Liver (tissue), 9 donors: ENCODE data around the gene SLC39A3. TPM values are rescaled to one million over a fixed set of nuclear protein-coding genes. Genes with fewer than 3 reads are reported as not detected.

Source experiments
- DNase-seq: peaks from one replicate; pipeline ENCODE4 v3.0.0-alpha.2; 2017; ENCODE audit warnings: low spot score
- H3K27ac ChIP-seq, 2 donors: one replicate each; pipeline ENCODE4 v1.7.0; 2013; ENCODE audit warnings: inconsistent platforms in 2 of 2, low read length in 2 of 2, control low read depth in 1 of 2, low read depth in 1 of 2, mild to moderate bottlenecking in 1 of 2
- H3K27me3 ChIP-seq, 4 donors: one replicate each; pipeline versions ENCODE4 v1.6.1 to v1.7.0; 2013; ENCODE audit warnings: low read length in 3 of 4, inconsistent platforms in 1 of 4, mild to moderate bottlenecking in 1 of 4, moderate library complexity in 1 of 4; ENCODE audit not compliant: control insufficient read depth in 4 of 4, insufficient read depth in 4 of 4
- H3K36me3 ChIP-seq, 4 donors: one replicate each; pipeline versions ENCODE4 v1.6.1 to v1.7.0; 2013; ENCODE audit warnings: low read length in 3 of 4, mild to moderate bottlenecking in 3 of 4, low read depth in 1 of 4, moderate library complexity in 1 of 4; ENCODE audit not compliant: control insufficient read depth in 4 of 4, insufficient read depth in 3 of 4
- H3K4me1 ChIP-seq, 4 donors: one replicate each; pipeline versions ENCODE4 v1.6.1 to v1.7.0; 2013; ENCODE audit warnings: low read length in 3 of 4, mild to moderate bottlenecking in 3 of 4, moderate library complexity in 1 of 4; ENCODE audit not compliant: control insufficient read depth in 4 of 4, insufficient read depth in 4 of 4
- H3K4me3 ChIP-seq, 3 donors: one replicate each; pipeline versions ENCODE4 v1.6.1 to v1.7.0; 2013; ENCODE audit warnings: low read length in 3 of 3, control low read depth in 1 of 3, low read depth in 1 of 3, mild to moderate bottlenecking in 1 of 3
- H3K9ac ChIP-seq, 2 donors: one replicate each; pipeline ENCODE4 v1.7.0; 2013; ENCODE audit warnings: low read length in 2 of 2, mild to moderate bottlenecking in 2 of 2, moderate library complexity in 2 of 2, control low read depth in 1 of 2, low read depth in 1 of 2
- H3K9me3 ChIP-seq, 4 donors: one replicate each; pipeline versions ENCODE4 v1.6.1 to v1.7.0; 2013; ENCODE audit warnings: low read length in 3 of 4; ENCODE audit not compliant: control insufficient read depth in 4 of 4
- EGR1 ChIP-seq, 2 donors: IDR thresholded peaks; 2 replicates each; pipeline ENCODE4 v1.6.1; 2016 to 2018; ENCODE audit warnings: antibody characterized with exemption in 2 of 2, low read depth in 2 of 2
- FOXA1 ChIP-seq: IDR thresholded peaks from 2 replicates; pipeline ENCODE4 v1.6.1; 2016; ENCODE audit warnings: antibody characterized with exemption
- FOXA2 ChIP-seq: IDR thresholded peaks from 2 replicates; pipeline ENCODE4 v1.6.1; 2016; ENCODE audit warnings: antibody characterized with exemption
- GABPA ChIP-seq, 2 donors: IDR thresholded peaks in 1 of 2; conservative IDR thresholded peaks in 1 of 2; 2 replicates each; pipeline ENCODE4 v1.6.1; 2016; ENCODE audit warnings: antibody characterized with exemption in 2 of 2, mild to moderate bottlenecking in 1 of 2, moderate library complexity in 1 of 2
- HNF4A ChIP-seq, 2 donors: conservative IDR thresholded peaks; 2 replicates each; pipeline ENCODE4 v1.6.1; 2016; ENCODE audit warnings: antibody characterized with exemption in 2 of 2, mild to moderate bottlenecking in 2 of 2
- HNF4G ChIP-seq: IDR thresholded peaks from 2 replicates; pipeline ENCODE4 v1.6.1; 2016; ENCODE audit warnings: antibody characterized with exemption
- JUND ChIP-seq, 2 donors: IDR thresholded peaks; 2 replicates each; pipeline ENCODE4 v1.6.1; 2016; ENCODE audit warnings: antibody characterized with exemption in 2 of 2
- NR2F2 ChIP-seq: IDR thresholded peaks from 2 replicates; pipeline ENCODE4 v1.6.1; 2016; ENCODE audit warnings: antibody characterized with exemption
- RAD21 ChIP-seq, 2 donors: IDR thresholded peaks; 2 replicates each; pipeline ENCODE4 v1.6.1; 2016; ENCODE audit warnings: antibody characterized with exemption in 2 of 2, mild to moderate bottlenecking in 2 of 2
- RXRA ChIP-seq, 2 donors: IDR thresholded peaks; 2 replicates each; pipeline ENCODE4 v1.6.1; 2017 to 2018; ENCODE audit warnings: antibody characterized with exemption in 2 of 2, mild to moderate bottlenecking in 1 of 2
- SP1 ChIP-seq: IDR thresholded peaks from 2 replicates; pipeline ENCODE4 v1.6.1; 2018; ENCODE audit warnings: antibody characterized with exemption, mild to moderate bottlenecking
- TAF1 ChIP-seq: conservative IDR thresholded peaks from 2 replicates; pipeline ENCODE4 v1.6.1; 2016; ENCODE audit warnings: antibody characterized with exemption, mild to moderate bottlenecking
- YY1 ChIP-seq: IDR thresholded peaks from 2 replicates; pipeline ENCODE4 v1.6.1; 2016; ENCODE audit warnings: antibody characterized with exemption, mild to moderate bottlenecking
- WGBS: extraction: QIAGEN DNeasy Blood & Tissue Kit; methylation state at CpG from one replicate; pipeline ENCODE4 v1.1.7; 2013; 5-methylcytosine and 5-hydroxymethylcytosine counted together
- polyA plus RNA-seq, 2 donors: library from polyadenylated mRNA; stranded (reverse) in 1 of 2; unstranded in 1 of 2; fragments of 200-250 nt in 1 of 2; fragments of >200 nt in 1 of 2; fragmentation: Nextera tagmentation in 1 of 2; extraction: Ambion mirVana in 1 of 2; gene quantifications; one replicate each; pipeline versions ENCODE4 v1.2.1 to v1.2.3, GENCODE V29; 2013 to 2015
- total RNA-seq, 2 donors: library from RNA; depleted of rRNA; stranded (reverse); fragments of >200 nt; gene quantifications; one replicate each; pipeline ENCODE4 v1.2.3, GENCODE V29; 2014
- TF ChIP-seq, protein P1 (sequence below): IDR thresholded peaks from 2 replicates; pipeline ENCODE4 v1.6.1; 2016; ENCODE audit warnings: antibody characterized with exemption
- TF ChIP-seq, protein P2 (sequence below): fragments of 150-350 bp; IDR thresholded peaks from 2 replicates; pipeline ENCODE4 v1.5.1; 2017; ENCODE audit warnings: improper control_type of control experiment, low read depth, low read length; ENCODE audit not compliant: missing input control
- TF ChIP-seq, protein P3 (sequence below): IDR thresholded peaks from 2 replicates; pipeline ENCODE4 v1.6.1; 2016; ENCODE audit warnings: antibody characterized with exemption
- TF ChIP-seq, protein P4 (sequence below): IDR thresholded peaks from 2 replicates; pipeline ENCODE4 v1.6.1; 2016; ENCODE audit warnings: antibody characterized with exemption, mild to moderate bottlenecking
- TF ChIP-seq, protein P5 (sequence below): IDR thresholded peaks from 2 replicates; pipeline ENCODE4 v1.6.1; 2016; ENCODE audit warnings: antibody characterized with exemption
- donor health status: healthy.
- donor health status: healthy.
- donor health status: healthy.
- donor health status: healthy.
- donor health status: healthy.

SLC39A3 gene, protein sequence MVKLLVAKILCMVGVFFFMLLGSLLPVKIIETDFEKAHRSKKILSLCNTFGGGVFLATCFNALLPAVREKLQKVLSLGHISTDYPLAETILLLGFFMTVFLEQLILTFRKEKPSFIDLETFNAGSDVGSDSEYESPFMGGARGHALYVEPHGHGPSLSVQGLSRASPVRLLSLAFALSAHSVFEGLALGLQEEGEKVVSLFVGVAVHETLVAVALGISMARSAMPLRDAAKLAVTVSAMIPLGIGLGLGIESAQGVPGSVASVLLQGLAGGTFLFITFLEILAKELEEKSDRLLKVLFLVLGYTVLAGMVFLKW
- total RNA-seq (10 to 100 TPM; 19.8 to 29.0 TPM), polyA plus RNA-seq (10 to 100 TPM; 20.1 to 28.2 TPM)

DNA sequence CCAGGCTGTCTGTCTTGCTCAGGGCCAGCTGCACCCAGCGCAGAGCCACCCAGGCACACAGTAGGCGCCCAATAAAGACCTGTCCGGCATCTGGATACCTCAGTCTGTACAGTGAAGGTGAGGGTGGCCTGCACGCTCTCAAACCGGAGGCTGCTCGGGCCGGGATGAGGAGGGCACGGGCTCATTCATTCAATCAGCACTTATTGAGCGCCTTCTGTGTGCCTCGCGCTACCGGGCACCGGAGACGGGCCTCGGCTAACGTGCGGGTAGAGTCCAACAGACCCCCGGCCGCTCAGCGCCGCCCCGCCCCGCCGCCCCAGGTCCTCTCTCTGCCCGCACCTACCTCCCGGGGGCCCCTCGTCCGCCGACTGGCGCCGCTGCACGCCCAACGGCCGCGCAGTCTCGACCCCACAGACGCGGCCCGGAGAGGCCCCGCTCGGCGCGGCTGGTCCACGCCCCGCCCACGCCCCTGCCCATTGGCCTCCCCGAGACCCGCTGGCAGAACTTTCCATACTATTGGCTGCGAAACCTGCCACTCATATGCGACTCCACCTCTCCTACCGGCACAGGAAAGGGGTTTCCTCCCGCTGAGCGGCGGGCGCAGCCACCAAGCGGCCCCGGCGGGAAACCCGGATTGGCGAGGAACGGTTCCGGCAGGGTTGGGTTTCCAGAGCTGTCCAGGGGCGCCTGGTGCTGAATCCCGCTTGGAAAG is at the start of gene SLC39A3:
Gene SLC39A3, minus strand, starts transcription at position 416 of the 712 bp plus-strand sequence. CDS start 2,760 bp downstream, outside the sequence.
- Histone ChIP-seq H3K9me3 (peaks cover 0 to 2% (median 0%) of the 10 kb centered on the region in 4 donors), H3K27ac (no peak within 1 kb of the TSS), H3K27me3 (no peaks in the 10 kb centered on the region), H3K4me1 (peaks cover 4 to 10% (median 8%) of the 10 kb centered on the region in 4 donors), H3K36me3 (peaks cover 2 to 23% (median 8%) of the 10 kb centered on the region in 4 donors), H3K9ac (peak within 1 kb of the TSS in 1 of 2 donors; percentile 58), H3K4me3 (peak within 1 kb of the TSS; percentile 74 to 98 (median 79))
- under 1% methylated on average over 64 of the region's 64 CpGs for WGBS
- peak; percentile 99 for DNase-seq
- TF ChIP-seq HNF4G (no peak), SP1 (peak; percentile 85), NR2F2 (peak; percentile 19), FOXA1 (no peak), GABPA (IDR thresholded peaks at IDR 0.05 in 1 of 2, conservative IDR thresholded peaks at IDR 0.05 in 1 of 2) (peak; percentile 87 to 95), JUND (IDR thresholded peaks at IDR 0.05) (no peak), FOXA2 (no peak), EGR1 (IDR thresholded peaks at IDR 0.05; ENCODE audit: low read depth in 2 of 2) (no peak), TAF1 (no peak), YY1 (no peak), HNF4A (conservative IDR thresholded peaks at IDR 0.05) (no peak), RXRA (IDR thresholded peaks at IDR 0.05) (peak in 1 of 2 donors; percentile 31), RAD21 (IDR thresholded peaks at IDR 0.05) (peak in 1 of 2 donors; percentile 60)
- TF ChIP-seq, protein P1, sequence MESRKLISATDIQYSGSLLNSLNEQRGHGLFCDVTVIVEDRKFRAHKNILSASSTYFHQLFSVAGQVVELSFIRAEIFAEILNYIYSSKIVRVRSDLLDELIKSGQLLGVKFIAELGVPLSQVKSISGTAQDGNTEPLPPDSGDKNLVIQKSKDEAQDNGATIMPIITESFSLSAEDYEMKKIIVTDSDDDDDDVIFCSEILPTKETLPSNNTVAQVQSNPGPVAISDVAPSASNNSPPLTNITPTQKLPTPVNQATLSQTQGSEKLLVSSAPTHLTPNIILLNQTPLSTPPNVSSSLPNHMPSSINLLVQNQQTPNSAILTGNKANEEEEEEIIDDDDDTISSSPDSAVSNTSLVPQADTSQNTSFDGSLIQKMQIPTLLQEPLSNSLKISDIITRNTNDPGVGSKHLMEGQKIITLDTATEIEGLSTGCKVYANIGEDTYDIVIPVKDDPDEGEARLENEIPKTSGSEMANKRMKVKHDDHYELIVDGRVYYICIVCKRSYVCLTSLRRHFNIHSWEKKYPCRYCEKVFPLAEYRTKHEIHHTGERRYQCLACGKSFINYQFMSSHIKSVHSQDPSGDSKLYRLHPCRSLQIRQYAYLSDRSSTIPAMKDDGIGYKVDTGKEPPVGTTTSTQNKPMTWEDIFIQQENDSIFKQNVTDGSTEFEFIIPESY = no peak
- TF ChIP-seq, protein P2, sequence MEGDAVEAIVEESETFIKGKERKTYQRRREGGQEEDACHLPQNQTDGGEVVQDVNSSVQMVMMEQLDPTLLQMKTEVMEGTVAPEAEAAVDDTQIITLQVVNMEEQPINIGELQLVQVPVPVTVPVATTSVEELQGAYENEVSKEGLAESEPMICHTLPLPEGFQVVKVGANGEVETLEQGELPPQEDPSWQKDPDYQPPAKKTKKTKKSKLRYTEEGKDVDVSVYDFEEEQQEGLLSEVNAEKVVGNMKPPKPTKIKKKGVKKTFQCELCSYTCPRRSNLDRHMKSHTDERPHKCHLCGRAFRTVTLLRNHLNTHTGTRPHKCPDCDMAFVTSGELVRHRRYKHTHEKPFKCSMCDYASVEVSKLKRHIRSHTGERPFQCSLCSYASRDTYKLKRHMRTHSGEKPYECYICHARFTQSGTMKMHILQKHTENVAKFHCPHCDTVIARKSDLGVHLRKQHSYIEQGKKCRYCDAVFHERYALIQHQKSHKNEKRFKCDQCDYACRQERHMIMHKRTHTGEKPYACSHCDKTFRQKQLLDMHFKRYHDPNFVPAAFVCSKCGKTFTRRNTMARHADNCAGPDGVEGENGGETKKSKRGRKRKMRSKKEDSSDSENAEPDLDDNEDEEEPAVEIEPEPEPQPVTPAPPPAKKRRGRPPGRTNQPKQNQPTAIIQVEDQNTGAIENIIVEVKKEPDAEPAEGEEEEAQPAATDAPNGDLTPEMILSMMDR = peak; percentile 21
- TF ChIP-seq, protein P3, sequence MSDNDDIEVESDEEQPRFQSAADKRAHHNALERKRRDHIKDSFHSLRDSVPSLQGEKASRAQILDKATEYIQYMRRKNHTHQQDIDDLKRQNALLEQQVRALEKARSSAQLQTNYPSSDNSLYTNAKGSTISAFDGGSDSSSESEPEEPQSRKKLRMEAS = no peak
- TF ChIP-seq, protein P4, sequence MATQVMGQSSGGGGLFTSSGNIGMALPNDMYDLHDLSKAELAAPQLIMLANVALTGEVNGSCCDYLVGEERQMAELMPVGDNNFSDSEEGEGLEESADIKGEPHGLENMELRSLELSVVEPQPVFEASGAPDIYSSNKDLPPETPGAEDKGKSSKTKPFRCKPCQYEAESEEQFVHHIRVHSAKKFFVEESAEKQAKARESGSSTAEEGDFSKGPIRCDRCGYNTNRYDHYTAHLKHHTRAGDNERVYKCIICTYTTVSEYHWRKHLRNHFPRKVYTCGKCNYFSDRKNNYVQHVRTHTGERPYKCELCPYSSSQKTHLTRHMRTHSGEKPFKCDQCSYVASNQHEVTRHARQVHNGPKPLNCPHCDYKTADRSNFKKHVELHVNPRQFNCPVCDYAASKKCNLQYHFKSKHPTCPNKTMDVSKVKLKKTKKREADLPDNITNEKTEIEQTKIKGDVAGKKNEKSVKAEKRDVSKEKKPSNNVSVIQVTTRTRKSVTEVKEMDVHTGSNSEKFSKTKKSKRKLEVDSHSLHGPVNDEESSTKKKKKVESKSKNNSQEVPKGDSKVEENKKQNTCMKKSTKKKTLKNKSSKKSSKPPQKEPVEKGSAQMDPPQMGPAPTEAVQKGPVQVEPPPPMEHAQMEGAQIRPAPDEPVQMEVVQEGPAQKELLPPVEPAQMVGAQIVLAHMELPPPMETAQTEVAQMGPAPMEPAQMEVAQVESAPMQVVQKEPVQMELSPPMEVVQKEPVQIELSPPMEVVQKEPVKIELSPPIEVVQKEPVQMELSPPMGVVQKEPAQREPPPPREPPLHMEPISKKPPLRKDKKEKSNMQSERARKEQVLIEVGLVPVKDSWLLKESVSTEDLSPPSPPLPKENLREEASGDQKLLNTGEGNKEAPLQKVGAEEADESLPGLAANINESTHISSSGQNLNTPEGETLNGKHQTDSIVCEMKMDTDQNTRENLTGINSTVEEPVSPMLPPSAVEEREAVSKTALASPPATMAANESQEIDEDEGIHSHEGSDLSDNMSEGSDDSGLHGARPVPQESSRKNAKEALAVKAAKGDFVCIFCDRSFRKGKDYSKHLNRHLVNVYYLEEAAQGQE = peak; percentile 100
- TF ChIP-seq, protein P5, sequence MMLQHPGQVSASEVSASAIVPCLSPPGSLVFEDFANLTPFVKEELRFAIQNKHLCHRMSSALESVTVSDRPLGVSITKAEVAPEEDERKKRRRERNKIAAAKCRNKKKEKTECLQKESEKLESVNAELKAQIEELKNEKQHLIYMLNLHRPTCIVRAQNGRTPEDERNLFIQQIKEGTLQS = no peak
